H4 (cell line): ENCODE results near the gene SMIM43. TPM values are rescaled to one million over a fixed set of nuclear protein-coding genes. Genes with fewer than 3 reads are reported as not detected.
A peak's percentile ranks its signal among the peaks of the same experiment; 100 is the strongest.

ENCODE experiments used
- DNase-seq: peaks from one replicate; pipeline ENCODE4 v3.0.0-alpha.2; 2015; ENCODE audit warnings: low spot score
- total RNA-seq: library from RNA; depleted of rRNA; stranded (reverse); fragments of >200 nt; shearing (Covaris generic); gene quantifications from 2 replicates; pipeline ENCODE4 v1.2.3, GENCODE V29; 2014; rRNA removed

SMIM43 gene
- total RNA-seq = not detected in 2 replicates

DNA sequence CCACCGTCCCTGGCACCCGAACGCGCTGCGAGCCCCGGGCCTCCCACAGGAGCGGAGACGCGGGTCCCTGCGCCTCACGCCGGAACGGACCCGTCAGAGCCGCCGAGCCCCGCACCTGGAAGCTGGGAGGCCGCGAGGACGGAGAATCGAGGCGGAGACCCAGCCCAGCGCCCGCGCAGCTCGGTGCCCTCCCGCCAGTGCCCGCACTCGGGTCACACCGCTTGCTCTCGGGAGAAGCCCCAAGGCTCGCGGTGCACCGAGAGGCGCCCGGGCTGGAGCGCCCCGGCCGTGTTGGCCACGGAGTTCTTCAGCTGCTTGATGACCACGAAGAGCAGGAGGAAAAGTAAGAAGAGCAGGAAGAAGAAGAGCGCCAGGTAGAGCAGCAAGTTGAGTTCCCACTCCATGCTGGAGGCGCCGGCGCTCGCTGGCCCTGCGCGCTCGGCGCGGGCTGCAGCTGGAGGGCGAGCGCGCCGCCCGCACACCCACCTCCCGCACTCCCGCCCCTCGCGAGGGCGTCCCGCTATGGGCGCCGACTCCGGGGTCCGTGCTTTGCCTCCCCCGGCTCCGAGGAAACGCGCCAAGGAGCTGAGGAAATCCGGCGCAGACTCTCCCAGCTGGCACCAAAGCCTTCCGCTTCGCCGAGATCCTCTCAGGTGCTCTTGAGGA lies at the start of gene SMIM43:
Gene SMIM43 (minus strand): TSS at position 463 of the 666 bp plus-strand sequence. CDS start 59 bp downstream, at position 404.
- DNase-seq = no peak

DNA sequence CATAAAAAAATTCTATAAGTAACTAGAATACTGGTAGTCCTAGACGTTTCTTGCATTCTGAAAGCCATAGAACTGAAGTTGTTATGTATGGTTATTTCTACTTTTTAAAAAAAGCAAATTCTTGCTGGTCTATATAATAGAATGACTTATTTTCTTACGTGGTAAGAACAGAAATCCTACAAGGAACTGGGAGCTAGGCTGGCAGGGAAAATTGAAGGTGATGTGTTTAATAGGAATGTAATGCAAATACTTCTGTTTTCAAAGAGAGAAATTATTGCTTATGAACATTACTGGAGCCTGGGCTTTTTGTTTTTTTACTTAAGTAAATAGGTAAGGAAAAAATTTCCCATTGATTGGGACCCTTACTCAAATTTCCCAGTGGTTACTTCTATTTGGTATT lies 49.8 kb upstream of the SMIM43 start:
- DNase-seq = no peak

DNA sequence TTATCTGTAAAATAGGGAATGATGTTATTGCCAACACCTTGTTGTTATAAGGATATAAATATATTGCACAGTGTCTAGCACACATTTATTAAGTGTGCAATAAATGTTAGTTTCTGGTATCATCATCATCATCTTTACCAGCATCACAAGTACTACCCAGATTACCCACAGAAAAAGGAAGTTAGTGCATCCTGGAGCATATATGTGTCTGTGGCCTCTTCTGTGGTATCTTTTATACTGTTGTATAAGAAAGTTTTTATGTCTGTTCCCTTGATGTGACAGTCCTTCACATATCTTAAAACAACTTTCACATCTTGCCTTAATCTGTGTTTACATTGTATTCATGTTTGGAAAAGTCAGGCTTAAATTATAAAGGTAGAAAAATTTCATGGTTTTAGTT lies 46.2 kb upstream of the SMIM43 start:
- DNase-seq = no peak

DNA sequence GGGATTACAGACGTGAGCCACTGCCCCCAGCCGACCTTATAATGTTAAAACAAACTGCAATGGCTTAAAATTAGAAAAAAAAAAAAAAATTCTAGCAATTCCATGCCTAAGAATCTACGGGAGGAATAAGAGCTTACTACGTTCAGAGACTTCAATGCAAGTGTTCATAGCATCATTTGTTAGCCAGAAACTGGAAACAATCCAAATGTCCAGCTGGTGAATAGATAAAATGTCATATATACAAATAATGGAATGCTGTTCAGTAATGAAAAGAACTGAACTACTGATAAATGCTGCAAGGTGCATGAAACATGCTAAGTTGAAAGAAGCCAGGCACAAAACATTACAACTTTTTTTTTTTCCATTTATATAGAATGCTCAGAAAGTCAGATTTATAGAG lies 41.4 kb upstream of the SMIM43 start:
- DNase-seq = no peak

DNA sequence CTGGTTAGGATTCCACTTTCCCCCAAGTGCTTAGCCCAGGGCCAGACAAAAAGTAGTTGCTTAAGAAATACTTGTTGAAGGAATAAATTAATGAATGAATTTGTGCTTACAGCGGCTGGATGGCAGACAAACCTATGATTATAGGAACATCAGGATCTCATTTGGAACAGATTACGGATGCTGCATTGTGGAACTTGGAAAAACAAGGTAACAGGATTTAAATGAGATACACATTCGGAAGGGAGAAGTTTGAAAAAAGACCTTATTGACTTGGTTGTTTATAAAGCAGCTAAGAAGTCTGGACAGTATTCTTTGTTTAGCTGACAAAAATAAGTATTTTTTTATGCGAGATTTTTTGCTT lies 36.7 kb upstream of the SMIM43 start:
- no peak for DNase-seq

DNA sequence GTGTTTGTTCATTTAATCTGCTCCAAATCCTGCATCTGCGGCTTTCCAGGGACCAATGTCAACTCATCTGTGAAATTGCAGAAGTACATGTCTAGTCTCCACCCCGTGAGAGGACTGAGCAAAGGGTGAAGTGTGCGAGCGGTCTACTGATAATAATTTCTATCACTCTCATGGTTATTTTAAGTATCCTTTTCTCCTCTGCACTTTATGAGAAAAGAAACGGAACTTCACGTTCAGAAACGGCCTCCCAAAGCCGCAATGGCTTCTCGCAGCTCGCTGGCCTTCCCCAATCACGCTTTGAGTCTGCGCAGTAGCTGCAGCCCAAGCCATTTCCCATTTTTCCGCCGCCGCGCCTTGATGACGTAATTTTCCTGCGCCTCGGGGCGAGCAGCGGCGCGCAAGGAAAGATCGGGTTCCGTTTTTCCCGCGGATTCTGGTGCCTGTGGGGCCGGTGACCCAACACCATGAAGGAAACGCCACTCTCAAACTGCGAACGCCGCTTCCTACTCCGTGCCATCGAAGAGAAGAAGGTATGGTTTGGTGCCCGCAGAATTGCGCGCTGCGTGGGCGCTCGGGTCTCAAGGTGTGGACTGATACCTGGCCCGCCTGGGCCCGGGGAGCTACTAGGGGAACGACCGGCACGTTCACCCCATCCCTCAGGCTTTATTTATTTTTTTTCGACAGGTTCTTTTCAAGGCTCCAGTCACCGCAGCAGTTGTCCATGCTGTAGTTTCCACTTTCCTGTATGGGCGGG lies 36.2 kb upstream of the SMIM43 start, which contains the start of gene EXOSC9:
Gene EXOSC9 (plus strand): TSS at position 363 of the 754 bp plus-strand sequence. CDS start 102 bp downstream, at position 465.
- DNase-seq = peak; percentile 93

DNA sequence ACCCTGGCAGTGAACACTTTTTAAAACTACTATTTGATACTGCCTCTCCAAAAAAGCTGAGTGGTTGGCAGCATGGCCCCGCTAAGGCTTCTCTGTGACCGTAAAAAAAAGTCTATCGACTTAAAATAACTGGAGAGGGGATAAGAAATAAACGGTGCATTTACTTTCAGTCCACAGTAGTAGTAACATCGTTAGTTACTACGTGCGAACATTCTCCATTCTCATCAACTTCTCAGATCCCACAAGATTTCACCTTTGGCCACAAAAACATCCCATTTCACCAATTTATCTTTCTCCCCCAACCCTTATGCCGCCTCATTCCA lies 35.6 kb upstream of the SMIM43 start:
- DNase-seq = no peak

DNA sequence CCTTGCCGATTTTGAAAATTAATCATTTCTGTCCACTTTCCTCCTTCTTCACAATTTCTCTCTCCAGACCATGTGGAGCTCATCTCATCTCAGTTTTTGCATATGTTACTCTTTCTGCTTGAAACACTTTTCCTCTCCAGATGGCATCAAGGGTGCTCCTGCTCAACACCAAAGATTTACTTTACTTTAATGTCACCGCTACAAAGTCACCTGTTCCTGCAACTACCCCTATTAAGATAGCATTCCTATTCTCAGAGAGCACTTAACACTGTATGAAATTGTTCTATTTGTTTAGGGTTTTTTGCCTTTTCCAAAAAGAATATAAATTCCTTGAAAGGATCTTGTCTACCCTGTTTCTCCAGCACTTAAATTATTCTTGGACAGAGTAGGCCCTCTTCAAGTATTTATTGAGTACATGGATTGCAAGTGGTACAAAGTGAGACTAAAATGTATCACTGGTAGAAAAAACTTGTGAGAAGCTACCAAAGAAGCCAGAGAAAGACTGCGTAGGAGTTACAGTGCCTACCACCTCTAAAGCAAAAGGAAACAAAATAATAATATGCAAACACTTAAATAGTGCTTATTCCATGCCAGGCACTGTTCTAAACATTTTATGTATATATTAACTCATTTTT lies 35.0 kb upstream of the SMIM43 start:
- DNase-seq = no peak

DNA sequence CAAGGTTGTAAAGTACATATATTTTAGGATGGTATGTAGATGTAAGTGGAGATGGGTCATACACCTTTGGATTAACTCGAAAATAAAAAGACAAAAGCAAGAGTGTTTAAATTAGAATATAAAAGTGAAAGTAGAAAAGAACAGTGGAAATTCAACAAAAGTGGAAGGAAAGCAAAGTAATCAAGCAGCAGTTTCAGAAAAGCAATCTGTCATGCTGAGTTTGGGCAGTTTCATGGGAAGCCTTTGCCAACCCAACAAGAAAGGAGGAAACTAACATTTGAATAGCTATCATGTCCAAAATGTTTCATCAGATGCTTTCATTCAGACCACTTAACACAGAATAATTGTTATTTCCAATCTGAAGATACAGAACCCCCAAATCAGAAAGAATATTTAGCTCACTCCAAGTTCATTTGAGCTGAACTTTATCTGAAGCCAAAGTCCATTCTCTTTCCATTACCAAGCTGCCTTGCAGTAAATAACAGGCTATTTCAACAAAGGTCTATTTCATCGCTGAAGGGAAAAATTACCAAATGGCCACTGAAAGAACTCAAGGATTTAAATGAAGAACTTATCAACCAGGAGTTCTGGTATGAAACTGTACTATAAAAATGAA lies 34.4 kb upstream of the SMIM43 start:
- DNase-seq = no peak

DNA sequence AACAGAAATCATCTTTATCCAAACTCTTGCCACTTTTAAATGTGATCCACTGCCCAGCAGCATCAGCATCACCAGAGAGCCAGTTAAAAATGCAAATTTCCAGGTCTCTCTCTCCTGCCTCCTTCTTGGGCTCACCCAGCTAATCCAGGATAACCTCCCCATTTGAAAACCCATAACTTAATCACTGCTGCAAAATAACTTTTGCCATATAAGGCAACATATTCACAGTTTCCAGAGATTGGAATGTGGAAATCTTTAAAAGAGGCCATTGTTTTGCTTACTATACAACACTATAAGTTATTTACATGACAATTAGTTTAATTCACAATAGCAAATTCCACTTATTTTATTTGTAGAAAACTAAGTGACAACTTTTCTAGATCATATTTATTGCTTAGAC lies 31.3 kb upstream of the SMIM43 start:
- DNase-seq = no peak

DNA sequence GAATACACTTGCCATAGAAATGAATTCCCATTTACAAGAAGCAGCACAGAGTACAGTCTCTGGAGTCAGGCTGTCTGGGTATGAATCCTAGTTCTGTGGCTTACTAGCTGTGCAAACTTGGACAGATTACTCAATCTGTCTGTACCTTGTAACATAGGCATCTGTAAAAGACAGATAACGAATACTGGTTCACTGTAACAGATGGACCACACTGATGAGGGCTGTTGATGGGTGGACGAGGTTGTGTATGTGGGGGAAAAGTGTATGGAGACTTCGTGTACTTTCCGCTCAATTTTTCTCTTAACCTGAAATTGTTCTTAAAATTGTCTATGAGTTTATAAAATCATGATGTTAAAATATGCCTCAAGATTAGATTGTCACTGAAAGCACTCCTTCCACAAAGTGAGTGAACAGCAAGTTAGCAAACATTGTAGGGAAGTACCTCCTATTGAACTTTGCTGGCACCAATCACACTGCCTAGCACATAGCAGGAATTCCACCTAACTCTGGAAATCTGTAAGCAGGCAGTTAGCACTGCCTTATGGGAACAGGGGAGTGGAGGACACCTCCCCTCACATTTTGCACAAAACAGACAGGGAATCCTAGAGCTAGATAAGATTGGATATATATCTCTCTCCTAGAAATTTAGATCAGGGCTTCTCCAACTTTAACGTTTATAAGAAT lies 29.7 kb upstream of the SMIM43 start:
- no peak for DNase-seq

DNA sequence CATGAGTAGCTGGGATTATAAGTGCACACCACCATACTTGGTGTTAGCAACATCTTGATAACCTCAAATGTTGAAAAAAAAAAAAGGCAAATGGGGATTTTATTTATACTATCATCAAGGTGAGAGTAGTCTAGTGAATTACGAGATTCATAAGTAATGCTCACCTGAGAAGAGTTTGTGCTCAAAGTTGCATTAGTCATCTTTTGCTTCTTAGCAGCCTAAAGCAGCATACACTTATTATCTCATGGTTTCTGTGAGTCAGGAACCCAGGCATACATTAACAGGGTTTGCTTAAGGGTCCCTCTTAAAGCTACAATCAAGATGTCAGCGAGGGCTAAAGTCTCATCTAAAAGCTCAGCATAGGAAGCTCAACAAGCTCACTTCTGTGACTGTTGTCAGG lies 28.0 kb upstream of the SMIM43 start:
- DNase-seq = no peak

DNA sequence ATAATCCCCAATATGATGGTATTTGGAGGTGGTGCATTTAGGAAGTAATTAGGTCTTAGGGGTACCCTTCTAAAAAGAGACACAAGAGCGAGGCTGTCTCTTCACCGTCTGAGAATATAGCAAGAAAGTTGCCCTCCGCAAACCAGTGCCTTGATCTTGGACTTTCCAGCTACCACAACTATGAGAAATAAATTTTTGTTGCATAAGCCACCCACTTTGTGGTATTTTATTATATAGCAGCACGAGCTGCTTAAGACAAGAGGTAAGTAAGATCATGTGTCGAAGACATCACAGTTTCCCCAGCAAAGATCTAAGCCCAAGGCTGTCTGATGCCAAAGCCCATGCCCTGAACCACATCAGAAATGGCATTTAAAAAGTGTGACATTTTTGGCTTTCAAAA lies 26.5 kb upstream of the SMIM43 start:
- peak; percentile 10 for DNase-seq

DNA sequence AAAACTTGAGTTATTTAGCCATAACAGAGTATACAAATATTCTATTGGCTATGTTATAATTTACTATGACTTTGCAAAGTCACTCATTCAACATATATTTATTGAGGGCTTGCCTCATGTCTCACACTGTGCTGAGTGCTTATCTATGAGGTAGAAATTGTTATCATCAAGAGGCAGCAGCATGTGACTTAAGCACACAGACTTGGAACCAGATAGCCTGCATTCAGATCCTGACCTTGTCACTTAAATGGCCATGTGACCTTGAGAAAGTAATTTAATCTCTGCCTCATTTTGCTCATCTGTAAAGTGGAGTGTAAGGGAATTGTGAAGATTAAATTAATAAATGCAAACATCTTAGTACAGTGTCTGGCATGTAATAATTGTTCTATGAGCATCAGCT lies 26.0 kb upstream of the SMIM43 start:
- DNase-seq = no peak

DNA sequence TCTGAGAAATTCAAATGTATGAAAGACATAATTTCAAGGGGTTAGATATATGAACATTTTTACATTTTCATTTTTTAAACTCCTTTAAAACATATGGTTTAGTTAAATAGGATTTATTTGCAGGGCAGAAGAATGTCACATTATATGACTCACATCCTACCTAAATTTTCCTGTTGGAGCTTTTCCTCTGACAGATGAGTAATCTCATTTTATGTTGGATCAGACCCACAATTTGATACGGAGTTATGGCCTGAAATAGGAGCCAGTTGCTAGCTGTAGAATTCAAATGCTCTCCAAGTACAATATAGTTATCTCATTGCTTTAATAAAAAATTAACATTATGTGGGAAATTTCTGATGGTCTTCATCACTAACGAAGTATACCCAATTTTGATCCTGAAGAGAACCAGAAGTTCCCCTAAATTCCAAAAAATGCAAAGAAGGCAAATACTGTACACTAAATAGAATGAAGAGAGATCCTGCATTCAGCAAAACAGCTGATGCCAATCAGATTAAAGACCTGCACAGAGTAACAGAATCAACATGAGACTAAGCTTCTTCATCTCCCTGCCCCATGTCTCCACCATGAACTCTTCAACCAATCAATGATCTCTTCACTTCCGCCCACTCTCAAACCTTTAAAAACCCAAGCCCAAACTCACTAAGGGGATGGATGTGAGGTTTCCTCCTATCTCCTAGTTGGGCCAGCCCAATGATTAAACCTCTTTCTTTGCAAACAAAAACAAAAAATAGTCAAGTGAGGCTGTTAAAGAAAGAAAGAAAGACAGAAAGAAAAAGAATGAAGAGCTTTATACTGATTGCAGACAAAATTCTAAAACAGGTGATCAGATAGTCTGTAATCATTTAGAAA lies 25.2 kb upstream of the SMIM43 start:
- DNase-seq = peak; percentile 16

DNA sequence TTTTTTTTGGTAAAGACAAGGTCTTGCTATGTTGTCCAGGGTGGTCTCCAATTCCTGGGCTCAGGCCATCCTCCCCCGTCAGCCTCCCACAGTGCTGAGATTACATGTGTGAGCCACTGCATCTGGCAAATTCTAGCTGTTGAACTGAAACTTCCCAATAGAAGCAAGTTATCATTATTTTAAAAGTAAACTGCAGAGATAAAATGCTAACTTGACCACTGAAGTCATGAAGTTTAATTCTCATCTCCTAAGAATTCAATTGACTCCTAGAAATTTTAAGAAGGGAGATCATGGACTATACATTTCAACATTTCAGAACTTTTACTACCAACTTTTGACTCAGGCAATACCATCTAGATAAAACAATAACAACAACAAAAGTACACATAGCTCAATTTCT lies 24.5 kb upstream of the SMIM43 start:
- no peak for DNase-seq

DNA sequence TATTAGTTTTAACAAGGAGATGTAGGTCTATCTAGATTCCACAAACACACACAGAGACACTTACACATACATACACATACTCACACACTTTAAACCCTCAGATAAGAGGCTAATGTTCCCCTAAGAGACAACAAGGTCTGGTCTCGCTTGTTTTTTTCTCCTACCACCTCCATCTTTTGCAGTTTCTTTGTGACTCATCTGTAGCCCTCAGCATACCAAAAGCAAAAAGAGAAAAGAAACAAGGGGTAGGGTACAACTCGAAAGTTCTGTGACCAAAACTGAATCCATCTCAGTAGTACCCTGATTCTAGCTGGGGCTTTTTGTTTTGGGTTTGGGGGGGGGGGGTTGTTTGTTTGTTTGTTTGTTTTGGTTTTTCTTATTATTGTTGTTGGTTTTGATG lies 23.9 kb upstream of the SMIM43 start:
- DNase-seq = no peak

DNA sequence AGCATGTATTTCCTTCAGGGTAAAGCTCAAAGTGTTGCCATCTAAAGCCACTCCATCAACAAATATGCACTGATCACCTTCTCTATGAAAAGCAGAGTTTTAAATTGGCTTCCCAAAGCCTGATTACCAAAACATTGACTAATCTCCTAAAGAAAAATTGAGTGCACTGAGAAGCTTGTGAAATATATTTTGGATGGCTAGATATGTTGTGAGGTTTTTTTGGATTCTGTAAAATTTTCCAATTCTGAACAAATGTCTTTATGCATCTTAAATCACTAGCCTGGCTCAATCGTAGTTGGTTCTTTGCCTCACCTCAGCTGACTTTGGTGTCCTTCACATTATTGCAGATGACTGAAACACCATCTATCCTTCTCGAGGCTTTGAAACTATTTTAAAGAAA lies 21.3 kb upstream of the SMIM43 start:
- no peak for DNase-seq

DNA sequence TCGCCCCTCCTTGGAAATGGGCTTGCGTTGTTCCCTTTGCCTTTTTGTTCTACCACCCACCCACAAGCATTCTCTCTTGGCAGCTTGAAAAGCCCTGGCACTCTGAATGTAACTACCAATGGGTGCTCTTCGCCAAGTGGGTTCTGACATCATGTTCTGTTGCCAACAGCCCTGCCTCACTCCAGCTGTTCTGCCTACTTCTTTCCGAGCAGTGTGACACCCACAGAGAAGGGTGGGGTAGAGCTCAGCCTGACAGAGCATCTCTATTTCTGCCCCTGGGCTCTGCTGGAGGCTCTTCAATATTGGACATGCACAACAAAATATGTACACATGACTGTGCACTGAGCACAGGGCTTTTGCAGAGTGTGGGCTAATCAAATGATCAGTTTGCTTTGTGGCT lies 20.5 kb upstream of the SMIM43 start:
- DNase-seq = peak; percentile 31

DNA sequence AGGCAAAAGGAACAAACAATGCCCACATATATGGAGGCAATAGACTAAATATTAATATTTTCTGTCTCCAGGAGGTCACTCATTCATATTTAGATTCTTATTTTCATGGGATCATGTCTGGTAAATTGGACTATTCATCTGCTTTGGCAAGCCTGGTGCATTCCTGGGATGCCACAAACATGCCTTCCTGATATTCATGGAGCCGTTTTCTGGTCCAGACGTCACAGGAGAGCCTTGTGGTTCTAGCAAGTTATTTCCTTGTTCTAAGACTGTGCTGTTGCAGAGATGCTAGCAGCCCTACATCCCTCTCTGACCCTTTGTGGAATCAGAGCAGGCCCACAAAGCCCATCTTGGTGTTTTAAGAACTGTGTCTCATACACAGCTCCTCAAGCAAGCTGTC lies 20.0 kb upstream of the SMIM43 start:
- DNase-seq = peak; percentile 69

DNA sequence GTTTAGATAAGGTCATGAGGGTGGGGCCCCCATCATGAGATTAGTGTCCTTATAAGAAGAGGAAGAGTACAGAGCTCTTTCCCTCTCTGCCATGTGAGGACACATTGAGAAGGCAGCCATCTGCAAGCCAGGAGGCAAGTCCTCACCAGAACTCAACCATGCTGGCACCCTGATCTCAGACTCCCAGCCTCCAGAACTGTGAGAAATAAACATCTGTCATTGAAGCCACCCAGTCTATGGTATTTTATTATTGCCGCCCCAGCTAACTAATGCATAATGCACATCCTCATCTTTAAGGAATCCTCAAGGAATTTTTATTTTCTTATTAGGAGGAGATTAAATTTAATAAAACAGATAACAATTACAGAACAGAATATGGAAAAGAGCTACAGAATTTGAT lies 19.4 kb upstream of the SMIM43 start:
- no peak for DNase-seq
